Frontal cortex (tissue), 4 donors: ENCODE results near the gene UGT2B7. TPM values are rescaled to one million over a fixed set of nuclear protein-coding genes. Genes with fewer than 3 reads are reported as not detected.
"Not testable (repeated sequence)": the region's sequence is repeated elsewhere in the genome, so short reads cannot be mapped to it uniquely, and the experiment has no call there.

ENCODE experiments used
- DNase-seq, 2 donors: peaks; one replicate each; pipeline ENCODE4 v3.0.0; 2012; ENCODE audit warnings: low spot score in 2 of 2
- FAIRE-seq: peaks from 2 replicates; lab custom pipeline; 2012; peaks lifted over from hg19 to GRCh38; lab: Jason Lieb, UNC
- total RNA-seq: library from RNA; depleted of rRNA; stranded (reverse); fragments of >200 nt; gene quantifications from one replicate; pipeline ENCODE4 v1.2.3, GENCODE V29; 2014
- donor health status: control.
- donor health status: control.
- donor health status: control.

UGT2B7 gene
- total RNA-seq, result not detected

DNA sequence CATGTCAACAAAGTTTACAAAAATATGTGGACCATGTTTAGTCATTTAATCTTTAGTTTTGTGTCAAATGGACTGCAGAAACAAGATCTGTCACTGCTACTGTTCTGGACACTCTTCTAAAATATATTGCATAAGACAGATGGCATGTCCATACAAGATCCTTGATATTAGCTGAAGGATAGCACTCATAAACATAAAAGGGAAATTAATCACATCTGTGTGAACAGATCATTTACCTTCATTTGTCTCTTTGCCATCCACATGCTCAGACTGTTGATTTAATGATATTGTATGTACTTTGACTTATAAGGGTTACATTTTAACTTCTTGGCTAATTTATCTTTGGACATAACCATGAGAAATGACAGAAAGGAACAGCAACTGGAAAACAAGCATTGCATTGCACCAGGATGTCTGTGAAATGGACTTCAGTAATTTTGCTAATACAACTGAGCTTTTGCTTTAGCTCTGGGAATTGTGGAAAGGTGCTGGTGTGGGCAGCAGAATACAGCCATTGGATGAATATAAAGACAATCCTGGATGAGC is at the start of gene UGT2B7:
TSS of gene UGT2B7 (plus strand) at position 364 of the 546 bp plus-strand sequence. CDS start at position 411, 47 bp downstream.
- DNase-seq (no peak), FAIRE-seq (no peak)

DNA sequence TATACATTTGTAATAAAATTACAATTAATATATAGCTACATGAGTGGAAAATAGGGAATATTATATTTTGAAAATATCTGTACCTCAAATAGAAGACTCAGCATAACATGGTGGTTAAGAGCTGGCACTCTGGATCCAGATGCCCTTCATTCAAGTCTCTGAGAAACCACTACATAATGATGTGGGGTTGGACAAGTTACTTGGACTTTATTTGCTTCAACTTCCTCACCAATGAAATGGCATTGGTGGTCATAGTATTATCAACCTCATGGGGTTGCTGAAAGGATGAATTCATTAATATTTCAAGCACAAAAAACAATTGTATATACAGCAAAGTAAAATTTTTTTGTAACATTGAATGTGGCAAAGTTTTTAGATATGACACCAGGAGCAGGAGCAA is 46.4 kb upstream of the UGT2B7 start:
- FAIRE-seq, result no peak
- no peak for DNase-seq

DNA sequence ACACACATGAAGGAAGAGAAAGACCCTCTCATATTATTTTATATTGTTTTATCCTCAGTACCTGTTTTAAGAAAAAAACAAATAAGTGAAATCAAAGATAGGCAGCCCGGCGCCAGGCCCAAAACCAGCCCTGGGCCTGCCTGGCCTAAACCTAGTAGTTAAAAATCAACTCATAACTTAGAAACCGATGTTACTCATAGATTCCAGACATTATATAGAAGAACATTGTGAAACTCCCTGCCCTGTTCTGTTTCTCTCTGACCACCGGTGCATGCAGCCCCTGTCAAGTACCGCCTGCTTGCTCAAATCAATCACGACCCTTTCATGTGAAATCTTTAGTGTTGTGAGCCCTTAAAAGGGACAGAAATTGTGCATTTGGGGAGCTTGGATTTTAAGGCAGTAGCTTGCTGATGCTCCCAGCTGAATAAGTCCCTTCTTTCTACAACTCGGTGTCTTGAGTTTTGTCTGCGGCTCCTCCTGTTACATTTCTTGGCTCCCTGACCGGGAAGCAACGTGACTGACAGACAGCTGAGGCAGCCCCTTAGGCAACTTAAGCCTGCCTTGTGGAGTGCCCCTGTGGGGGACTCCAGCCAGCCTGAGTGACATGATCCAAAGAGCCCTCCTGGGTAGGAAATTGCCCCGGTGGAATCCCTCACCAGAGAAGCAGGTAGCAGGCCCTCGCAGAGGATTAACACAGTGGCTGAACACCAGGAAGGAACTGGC is 45.3 kb upstream of the UGT2B7 start:
- not testable (repeated sequence) for FAIRE-seq, DNase-seq

DNA sequence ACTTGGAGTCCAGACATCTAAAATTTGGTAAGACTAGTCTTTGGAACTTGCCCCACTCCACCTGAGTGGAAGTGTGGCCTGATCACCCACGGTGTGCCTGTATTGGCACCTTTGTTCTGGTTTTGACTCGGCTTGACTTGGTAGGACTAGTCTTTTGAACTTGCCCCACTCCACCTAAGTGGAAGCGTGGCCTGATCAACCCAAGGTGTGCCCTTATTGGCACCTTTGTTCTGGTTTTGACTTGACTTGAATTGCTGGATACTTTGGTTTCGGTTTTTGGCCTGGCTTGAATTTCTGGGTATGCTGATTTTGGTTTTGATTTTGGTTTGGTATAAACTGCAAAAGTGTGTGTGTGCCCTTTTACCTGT is 44.7 kb upstream of the UGT2B7 start:
- no peak for DNase-seq
- FAIRE-seq, result no peak

DNA sequence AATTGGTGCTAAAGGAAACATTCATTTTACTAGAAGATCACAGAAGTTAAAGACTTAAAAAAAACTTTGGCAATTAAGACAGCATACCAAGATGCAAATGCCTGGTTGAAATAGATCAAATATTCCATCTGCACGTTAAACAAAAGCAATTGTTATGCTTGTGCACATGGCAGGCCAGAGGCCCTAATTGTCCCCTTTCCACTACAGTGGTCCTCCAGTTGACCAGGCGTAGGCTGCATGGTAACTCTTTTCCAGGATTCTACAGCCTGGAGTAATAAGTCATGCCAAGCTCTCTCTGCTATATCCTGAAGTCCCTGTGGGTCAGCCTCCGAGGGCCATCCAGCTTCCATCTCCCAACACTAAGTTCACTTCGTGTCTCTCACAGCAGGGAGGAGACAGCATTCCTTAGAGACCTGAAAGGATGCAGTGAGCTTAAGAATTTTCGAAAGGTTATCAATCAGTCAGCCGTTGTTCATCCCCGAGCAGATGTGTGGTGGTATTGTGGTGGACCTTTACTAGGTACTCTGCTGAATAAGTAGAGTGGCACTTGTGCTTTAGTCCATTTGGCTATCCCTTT is 42.9 kb upstream of the UGT2B7 start:
- FAIRE-seq, result not testable (repeated sequence)

DNA sequence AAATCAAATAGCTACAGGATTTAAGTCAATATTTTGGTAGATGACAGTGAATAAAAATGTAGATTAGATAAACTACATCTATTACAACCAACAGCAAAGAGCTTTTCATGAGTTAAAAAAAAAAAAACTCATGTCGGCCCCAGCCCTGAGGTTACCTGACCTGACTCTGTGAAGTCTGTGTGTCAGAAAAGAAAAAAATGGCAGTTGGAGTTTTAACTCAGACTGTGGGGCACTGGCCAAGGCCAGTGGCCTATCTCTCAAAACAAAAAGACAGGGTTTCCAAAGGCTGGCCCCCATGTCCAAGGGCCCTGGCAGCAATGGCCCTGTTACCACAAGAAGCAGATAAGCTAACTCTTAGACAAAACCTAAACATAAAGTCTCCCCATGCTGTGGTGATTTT is 42.2 kb upstream of the UGT2B7 start:
- not testable (repeated sequence) for FAIRE-seq, DNase-seq

More for the DNA sequence above, 42.9 kb upstream of the UGT2B7 start:
- DNase-seq, result not testable (repeated sequence)

DNA sequence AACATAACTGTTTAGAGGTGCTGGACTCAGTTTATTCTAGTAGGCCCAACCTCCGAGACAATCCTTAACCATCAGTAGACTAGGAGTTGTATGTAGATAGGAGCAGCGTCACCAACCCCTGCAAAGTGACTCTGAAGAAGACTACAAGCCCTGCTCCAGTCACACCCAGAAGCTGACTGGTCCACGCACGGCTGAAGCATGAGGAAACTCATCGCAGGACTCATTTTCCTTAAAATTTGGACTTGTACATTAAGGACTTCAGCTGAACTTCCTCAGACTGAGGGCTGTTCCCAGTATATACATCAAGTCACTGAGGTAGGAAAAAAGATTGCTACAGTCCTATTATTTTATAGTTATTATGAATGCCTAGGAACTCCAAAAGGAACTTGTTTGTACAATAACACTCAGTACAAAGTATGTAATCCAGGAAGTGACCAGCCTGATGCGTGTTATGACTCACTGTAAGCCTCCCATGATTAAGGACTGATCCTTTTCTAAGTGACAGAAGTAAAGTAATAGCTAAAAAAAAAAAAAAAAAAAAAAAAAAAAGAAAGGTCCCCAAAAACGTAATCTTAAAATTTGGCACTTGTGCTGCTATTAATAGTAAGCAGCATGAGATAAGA is 41.6 kb upstream of the UGT2B7 start:
- FAIRE-seq, result no peak
- DNase-seq, result no peak

DNA sequence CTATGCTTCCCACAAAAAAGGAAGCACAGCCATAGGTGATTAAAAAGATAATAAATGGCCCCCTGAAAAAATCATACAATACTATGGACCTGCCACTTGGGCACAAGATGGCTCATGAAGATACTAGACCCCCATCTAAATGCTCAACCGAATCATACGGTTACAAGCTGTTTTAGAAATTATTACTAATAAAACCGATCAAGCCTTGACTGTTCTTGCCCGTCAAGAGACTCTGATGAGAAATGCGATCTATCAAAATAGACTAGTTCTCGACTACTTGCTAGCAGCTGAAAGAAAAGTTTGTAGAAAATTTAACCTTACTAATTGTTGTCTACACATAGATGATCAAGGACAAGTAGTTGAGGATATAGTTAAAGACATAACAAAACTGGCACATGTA is 40.1 kb upstream of the UGT2B7 start:
- DNase-seq, result no peak
- FAIRE-seq, result no peak

DNA sequence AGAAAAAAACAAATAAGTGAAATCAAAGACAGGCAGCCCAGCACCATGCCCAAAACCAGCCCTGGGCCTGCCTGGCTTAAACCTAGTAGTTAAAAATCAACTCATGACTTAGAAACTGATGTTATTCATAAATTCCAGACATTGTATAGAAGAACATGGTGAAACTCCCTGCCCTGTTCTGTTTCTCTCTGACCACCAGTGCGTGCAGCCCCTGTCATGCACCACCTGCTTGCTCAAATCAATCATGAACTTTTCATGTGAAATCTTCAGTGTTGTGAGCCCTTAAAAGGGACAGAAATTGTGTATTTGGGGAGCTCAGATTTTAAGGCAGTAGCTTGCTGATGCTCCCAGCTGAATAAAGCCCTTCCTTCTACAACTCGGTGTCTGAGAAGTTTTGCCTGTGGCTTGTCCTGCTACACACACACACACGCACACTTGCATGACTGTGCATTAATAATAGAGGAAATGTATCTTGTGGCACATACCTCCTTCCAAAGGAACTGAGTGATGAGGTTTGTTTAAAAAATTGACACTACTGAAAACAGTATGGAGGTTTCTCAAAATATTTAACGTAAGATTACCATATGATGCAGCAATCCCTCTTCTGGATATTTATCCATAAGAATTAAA is 39.2 kb upstream of the UGT2B7 start:
- DNase-seq (no peak), FAIRE-seq (no peak)

DNA sequence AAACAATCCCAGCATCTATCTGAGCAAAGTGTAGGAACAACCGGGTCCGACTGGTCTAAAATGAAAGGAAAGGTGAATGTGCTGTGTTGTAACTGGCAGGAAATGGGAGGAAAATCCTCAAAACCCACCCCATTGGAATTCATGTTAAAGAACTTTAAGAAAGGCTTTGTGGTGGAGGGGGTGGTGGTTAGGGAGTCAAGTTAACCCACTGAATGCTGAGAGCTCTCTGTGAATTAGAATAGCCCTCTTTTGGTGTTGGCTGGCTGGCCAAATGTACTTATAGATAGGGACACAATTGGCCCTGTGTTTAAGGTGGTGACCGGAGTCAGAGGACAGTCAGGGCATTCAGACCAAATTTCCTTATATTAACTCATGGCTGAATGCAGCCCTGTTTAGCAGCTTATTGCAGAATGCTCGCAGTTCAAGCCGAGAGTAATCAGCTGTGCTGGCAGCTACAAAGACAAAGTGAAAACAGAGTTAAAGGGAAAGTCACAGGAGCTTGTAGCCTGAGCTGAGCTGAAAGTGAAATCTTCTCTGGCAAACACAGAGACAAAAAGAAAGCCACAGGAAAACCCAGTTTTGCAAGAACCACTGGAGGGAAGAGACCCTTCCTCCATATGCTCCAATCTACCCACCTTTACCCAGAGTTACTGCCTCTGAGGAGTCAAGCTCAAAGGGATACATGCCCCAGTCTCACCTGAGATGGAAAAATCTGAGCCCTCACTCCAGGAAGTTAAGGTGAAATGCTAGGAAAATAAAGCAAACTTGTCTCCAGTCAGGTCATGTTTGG is 38.5 kb upstream of the UGT2B7 start:
- DNase-seq, result no peak
- FAIRE-seq, result no peak

DNA sequence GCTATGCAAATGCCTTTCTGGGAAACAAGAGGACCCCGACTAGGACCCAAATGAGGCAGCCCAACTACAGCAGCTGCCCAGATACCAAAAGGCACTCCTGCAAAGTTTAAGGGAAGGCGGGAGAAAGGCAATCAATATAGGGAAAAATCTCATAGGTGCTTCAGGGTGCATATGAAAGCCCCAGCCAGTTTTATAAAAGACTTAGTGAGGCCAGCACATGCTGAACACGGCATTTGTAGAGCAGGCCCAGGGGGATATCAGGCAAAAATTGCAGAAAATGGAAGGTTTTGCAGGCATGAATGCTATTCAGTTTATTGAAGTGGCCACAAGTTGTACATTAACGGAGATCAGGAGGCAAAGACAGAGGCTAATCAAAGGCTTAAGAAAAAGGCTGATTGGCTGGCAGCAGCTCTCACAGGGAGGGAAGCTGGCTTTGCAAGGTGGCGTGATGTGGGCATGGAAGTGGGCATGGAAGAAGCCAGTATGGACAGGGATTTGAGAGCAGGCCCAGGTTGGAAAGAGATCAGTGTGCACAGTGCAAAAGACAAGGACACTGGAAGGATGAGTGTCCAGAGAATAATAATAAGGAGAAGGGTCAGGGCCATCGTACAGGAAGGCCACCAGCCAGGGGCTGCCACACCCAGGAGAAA is 37.7 kb upstream of the UGT2B7 start:
- FAIRE-seq, result no peak
- DNase-seq, result no peak

DNA sequence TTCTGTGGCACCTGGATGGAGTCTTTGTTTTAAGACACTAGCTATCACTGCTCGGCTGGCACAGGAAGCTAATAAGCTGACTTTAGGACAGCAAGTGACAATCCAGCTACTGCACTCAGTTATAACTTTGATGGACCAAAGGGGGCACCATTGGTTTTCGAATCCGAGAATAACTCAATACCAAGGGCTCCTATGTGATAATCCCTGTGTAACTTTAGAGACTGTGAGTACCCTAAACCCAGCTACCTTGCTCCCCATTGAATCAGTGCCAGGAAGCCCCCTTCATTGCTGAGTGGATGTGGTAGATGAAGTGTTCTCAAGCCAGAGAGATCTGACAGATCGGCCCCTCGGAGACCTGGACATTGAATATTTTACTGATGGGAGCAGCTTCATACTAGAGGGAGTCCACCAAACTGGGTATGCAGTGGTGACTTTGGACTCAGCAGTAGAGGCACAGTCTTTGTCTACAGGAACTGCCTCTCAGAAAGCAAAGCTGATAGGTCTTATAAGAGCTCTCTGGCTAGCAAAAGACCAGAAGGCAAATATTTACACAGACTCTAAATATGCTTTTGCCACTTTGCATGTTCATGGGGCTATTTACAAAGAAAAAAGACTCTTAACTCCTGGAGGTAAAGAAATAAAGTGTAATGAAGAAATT is 35.5 kb upstream of the UGT2B7 start:
- no peak for FAIRE-seq
- DNase-seq, result no peak

DNA sequence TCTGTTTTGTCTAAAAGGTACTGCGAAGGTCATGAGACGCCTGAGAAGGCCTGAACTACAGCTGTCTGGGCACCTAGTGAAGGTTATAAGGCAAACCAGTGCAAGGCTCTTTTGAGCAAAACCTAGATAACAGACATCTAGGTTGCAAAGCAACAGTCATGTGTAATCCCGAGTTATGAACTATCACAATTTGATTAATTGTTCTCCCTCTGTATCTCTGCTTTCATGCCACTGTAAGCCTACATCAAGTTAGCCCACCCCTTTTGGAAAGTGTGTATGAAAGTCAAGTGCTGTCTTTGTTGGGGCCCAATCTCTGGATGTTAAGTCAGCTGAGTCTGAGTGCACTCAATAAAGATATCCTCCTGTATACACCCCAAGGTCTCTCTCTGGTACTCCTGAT is 31.9 kb upstream of the UGT2B7 start:
- FAIRE-seq (no peak), DNase-seq (no peak)

DNA sequence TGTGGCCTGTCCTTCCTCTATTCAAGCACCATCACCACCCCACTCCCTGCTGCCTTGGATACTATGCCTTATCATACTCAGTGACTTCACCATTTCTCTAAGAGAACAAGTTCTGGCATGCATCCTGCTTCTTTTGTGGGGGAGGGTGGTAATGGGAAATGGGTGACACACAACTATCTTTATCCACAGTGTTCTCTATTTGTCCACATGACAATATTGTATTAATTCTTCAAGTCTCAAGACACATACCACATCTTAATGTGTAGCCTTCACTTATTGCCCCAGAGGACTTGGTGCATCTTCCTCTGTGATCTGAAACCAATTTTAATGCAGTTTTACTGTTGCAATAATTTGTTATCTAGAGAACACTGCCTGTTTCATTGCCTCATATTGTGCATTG is 29.3 kb upstream of the UGT2B7 start:
- DNase-seq (no peak), FAIRE-seq (no peak)

DNA sequence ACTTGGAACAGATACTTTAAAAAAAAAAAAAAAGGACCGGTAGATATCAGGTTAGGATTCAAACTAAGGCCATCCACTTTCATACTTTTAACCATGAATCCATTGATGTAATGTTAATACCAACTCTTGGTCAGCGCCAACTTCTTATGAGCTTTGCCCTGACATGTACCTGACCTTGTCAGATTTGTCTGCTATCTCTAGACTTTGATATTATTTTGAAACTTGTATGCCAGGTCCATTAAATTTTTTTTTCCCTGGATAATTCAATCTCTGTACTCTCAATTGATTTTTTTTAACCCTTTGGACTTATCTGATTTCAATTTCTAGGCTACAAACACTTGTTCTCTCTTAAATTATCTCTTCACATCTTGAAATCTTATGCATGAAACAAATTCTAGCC is 27.2 kb upstream of the UGT2B7 start:
- DNase-seq (no peak), FAIRE-seq (no peak)

DNA sequence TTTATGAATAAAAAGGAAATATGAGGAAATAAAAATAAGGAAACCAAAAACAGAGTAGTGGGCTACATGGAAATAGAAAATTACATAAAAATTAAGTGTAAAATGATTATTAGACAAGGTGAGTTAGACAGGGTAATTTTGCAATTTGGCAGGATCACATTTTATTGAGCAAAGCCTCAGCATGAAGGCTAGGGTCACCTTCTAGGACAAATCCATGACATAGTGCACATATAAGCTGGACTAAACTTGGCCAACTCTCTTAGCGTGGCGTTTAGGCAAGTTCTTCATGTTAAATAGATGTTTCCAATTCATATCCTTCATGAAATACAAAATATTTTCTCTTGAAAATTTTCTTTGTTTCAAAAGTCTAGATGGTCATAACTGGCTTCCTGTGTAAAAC is 25.7 kb upstream of the UGT2B7 start:
- DNase-seq, result no peak
- FAIRE-seq, result no peak

DNA sequence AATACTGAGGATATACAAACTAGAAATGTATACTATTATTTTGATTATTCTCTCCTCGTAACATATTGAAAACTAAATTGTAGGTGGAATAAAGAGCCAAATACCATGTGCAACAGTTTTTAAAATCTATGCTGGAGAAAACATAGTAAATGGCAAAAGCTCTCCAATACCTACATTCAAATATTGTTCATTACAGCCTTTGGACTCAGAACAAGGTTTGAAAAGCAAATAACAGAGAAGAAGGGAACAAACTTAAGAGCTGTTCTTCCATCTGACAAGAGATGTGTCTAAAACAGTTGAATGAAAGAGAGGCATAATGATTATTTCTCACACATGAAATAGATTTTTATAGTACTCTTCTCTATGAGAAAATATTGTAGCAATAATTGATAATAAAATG is 25.0 kb upstream of the UGT2B7 start:
- no peak for DNase-seq
- FAIRE-seq, result no peak

DNA sequence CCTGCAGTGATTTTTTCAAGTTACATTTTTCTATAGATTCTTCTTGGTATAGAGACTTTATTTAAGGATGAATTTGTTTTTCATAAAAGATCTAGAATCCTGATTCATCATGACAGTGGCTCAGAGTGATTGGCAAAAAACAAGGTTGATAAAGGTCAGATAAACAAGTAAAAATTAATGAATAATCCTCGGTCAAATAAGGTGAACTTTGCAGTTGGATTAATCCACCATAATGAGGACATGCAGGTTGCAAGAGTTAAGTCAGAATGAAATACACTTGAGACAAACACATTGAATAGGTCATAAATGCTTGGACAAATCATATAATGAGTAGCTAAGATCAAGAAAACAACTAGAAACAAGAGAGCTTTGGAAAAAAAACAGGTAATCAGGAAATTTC is 22.9 kb upstream of the UGT2B7 start:
- DNase-seq (no peak), FAIRE-seq (no peak)
